ENCODE measurements around the gene PAXX.

Gene PAXX

GRCh38 chr9:137018761-137019559 is 26.7 kb downstream of the PAXX start:
- DNase-seq (ENCODE audit: low read depth): no peak

GRCh38 chr9:137019891-137020683 is 27.9 kb downstream of the PAXX start:
- DNase-seq (ENCODE audit: low read depth): no peak

- DNase-seq (ENCODE audit: low read depth): no peak
These were observed 28.7 kb downstream of the PAXX start for GRCh38 chr9:137020771-137021567.

- no peak for DNase-seq (ENCODE audit: low read depth)
These were observed 29.4 kb downstream of the PAXX start for GRCh38 chr9:137021568-137021978.

GRCh38 chr9:137021979-137022661 is 29.9 kb downstream of the PAXX start:
- peak; percentile 48 for DNase-seq (ENCODE audit: low read depth)

DNA sequence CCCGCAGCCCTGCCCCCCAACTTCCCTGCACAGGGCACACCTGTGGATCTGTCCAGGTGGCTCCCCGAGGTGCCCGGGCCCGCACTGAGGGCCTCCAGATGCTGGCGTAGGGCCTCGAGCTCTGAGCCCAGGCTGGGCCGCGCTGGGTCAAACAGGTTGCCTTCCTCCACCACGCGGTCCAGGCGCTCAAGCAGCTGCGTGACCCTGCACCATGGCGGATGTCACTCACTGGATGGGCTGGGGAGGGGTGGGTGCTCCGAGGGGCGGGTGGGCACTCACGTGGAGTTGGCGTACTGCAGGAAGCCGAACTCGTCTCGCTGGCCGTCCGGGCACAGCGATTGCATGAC is 30.4 kb downstream of the PAXX start:
- DNase-seq (ENCODE audit: low read depth): no peak

- DNase-seq (ENCODE audit: low read depth): no peak
These were observed 30.9 kb downstream of the PAXX start for GRCh38 chr9:137023157-137023556.

DNA sequence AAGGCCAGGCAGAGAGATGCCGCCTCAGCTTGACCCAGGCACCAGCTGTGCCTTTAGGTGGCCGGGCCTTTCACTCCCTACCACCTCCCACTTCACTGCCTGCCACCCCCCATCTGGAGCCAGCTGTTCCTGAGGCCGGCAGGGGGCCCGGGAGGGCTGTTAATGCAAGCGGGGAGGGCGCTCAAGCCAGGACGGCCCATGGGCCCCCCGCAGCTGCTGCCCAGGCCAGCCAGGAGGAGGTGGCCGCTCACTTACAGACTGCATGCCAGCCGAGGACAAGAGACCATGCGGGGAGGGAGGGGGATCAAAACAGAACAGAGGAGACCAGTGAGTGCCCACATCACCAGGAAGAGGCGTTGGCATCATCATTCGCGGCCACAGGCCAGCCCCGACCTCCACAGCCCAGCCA is 31.4 kb downstream of the PAXX start:
- no peak for DNase-seq (ENCODE audit: low read depth)

- DNase-seq (ENCODE audit: low read depth): no peak
These were observed 33.3 kb downstream of the PAXX start for GRCh38 chr9:137025517-137025966.

GRCh38 chr9:137026384-137026783 is 34.2 kb downstream of the PAXX start:
- no peak for DNase-seq (ENCODE audit: low read depth)

- DNase-seq (ENCODE audit: low read depth): no peak
These were observed 34.6 kb downstream of the PAXX start for GRCh38 chr9:137026828-137027227.

GRCh38 chr9:137027369-137028262 is 35.4 kb downstream of the PAXX start, which contains the start of gene ABCA2:
Gene ABCA2, minus strand, starts transcription at chr9:137028237. Its CDS starts 97 bp downstream, at chr9:137028140.
- no peak for DNase-seq (ENCODE audit: low read depth)

DNA sequence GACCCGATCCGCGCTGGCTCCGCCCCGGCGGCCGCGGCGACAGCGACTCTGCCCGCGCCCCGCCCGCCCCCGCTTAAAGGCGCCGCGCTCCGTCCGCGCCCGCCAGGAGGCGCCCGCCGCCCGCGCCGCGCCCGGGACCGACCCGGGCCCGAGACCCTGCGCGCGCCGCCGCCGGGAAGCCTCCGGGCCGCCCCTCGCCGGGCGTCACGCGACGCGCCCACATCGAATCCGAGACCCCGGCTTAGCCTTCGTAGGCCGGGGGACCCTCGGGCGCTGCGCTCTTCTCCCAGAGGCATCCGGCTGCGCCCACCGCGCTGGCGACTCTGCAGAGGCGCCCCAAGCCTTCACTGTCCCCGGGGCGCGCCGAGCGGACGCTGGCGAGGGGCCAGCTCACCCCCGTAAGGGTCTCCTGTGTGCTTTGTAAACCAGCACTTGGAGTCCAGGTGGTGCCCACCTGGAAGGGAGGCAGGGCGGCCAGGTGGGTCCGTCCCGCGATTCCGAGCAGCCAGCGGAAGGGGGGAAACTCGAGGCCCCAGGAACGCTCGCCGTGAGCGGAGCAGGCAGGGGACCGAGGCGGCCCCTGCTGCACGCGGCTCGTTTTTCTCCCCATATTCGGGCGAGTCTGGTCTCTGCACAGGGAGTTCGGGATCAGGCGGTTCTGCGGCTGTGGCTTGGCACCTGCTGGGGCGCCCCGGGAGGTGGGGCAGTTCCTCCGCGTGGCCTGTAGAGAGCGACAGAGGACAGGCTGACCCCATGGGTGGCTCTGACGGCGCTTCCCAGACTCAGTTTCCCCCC is 36.2 kb downstream of the PAXX start:
- peak; percentile 43 for DNase-seq (ENCODE audit: low read depth)

DNA sequence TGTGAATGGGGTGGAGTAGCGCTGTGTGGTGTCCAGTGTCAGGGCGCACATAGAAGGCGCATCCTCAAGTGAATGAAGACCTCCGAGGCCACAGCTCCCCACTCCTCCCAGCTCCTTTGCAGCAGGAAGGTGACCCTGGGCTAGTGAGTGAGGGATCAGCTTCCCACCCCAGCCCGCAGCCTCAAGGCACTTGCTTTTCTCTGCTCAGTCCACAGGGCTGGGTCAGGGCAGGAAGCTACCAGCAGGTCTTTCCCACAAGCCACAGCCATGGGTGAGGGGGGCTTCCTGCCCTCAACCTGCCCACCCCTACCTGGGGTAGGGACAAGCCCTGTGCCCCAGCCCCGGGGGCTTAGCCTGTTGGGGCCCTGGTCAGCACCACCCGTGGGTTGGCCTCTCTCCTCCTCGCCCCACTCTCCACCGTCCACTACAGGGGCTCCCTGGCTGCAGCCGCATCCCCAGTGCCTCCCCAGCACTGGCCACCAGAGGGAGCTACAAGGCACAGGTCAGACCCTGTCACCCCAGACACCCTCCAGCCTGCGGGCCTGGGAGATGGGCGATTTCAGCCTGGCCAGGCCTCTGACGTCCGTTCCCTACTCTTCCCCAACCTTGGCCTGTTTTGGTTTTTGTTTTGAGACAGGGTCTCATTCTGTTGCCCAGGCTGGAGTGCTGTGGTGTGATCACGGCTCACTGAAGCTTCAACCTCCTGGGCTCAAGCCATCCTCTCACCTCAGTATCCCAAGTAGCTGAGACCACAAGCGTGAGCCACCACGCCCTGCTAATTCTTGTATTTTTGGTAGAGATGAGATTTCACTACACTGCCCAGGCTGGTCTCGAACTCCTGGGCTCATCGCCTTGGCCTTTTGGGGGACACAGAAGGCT is 37.1 kb downstream of the PAXX start:
- DNase-seq (ENCODE audit: low read depth): peak; percentile 50

- no peak for DNase-seq (ENCODE audit: low read depth)
These were observed 37.8 kb downstream of the PAXX start for GRCh38 chr9:137030006-137030405.

DNA sequence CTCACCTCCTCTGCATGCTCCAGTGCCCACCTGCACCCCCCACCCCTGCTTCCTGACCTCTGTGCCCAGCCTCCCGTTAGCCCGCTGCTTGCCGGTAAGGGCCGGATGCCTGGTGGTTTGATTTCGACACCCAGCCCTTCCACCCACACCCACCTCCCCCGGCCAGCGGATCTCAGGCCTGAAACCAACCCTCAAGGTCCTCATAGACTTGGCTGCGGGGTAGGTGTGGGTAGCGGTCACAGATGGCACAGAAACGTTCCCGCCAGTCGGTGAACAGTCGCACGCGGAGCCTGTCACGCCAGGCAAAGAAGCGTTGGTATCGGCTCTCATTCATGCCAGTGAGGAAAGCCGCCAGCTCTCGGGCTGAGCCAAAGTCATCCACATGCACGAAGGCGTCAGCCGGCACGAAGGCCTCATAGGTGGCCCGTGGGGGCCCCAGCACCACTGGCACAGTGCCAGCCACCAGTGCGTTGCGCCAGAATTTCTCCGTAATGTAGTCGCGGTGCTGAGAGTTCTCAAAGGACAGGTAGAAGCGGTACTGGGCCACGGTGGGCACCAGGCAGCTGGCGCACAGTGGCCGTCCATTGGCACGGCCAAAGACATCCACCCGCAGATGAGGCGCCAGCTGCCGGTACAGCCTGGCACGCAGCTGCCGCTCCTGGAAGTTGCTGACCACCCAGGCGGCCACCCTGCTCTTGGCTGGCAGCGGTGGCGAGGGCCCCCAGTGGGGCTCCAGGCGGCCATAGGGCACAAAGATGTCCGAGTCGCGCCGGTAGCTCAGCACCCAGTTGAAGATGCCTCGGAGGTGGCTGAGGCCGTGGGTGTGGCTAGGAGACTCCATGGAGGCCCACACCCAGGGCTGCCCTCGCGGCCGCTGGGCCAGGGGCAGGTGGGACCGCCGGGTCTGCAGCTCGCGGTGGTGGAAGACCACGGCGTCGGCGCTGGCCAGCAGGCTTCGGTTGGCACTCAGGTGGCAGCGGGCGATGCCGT is 38.6 kb downstream of the PAXX start:
- no peak for DNase-seq (ENCODE audit: low read depth)

DNA sequence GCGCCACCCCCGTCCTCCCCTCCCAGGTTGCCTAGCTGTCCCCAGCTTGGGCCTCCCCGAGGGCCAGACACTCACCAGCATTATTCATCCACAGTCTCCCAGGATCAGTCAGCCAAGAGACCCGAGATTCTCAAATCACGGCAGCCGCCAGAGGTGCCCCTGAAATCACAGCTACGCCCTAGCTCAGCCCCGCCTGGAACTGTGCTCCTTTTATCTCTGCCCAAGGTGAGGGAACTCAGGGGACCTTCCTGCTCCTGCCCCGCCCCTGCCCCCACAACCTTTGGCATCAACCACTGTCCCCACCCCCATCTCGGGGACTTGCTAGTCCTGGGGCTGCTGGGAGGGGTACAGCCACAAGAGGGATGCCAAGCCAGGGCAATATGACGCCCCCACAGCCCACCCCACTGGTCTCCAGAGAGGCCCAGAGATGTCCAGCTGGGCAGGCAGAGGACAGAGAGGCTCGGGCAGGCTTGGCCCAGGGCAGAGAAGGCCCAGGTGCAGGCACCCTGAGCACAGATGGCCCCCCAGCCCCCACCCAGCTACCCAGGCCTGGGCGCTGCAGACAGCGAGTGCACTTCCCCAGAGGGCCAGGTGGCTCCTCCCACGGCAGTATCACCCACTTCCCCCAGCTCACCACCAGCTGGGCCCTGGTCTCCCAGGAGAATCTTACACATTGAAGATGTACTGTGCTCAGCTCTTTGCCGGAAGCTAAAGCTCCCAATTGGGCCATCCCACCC is 39.9 kb downstream of the PAXX start, which contains the start of gene FUT7:
FUT7 (minus strand) TSS at position 185 of the 737 bp plus-strand sequence; CDS start at position 88, 97 bp downstream.
- DNase-seq (ENCODE audit: low read depth): no peak

All from stimulated activated CD8-positive, alpha-beta memory T cell treated with anti-CD3 and anti-CD28 coated beads, Interleukin-12 subunit alpha, Interleukin-12 subunit beta, amount 100 ng/mL, for 1 hour (primary cell).